Raji (cell line): Measurements from ENCODE around the gene PCDH15.

Source experiments
- POLR2A ChIP-seq: IDR thresholded peaks from 2 replicates; pipeline ENCODE4 v1.6.1; 2011; ENCODE audit warnings: low read depth, low read length, control low read depth; ENCODE audit not compliant: insufficient read depth

The PCDH15 gene

DNA sequence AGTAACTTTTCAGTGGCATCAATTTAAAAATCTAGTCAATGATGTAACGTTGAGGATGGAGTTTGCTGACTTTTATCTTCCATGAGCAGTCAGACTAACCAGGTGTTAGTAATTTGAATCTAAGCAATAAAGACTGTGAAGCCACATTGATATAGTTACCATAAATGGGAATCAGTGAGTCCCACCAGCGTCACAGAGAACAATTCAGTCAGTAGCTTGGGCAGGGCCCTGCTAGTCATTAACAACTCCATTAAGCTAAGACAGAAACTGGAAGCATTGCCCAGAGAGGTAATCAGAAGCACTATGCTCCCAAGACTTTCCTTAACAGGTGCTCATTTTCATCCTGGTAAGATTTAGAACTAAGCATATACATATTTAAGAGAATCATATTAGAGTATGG lies 315.1 kb downstream of the PCDH15 start:
- no peak for TF ChIP-seq POLR2A

DNA sequence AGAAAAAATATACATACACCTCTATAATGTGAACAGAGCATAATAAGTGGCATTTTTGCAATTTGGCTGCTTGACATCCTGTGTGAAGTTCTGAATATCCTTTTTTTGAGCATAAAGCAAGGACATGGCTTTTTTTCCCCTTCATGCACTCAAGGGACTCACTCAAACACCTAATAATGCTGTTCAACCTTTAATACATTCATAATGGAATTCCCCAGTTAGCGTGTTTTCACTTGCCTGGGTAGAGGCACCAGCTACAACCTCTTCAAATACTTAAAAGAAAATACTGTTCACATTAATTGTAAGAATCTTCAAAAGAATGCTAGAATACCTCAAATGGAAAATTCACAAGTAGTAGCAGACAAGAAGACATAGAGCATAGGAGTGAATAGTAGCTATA lies 316.8 kb downstream of the PCDH15 start:
- TF ChIP-seq POLR2A, result no peak

DNA sequence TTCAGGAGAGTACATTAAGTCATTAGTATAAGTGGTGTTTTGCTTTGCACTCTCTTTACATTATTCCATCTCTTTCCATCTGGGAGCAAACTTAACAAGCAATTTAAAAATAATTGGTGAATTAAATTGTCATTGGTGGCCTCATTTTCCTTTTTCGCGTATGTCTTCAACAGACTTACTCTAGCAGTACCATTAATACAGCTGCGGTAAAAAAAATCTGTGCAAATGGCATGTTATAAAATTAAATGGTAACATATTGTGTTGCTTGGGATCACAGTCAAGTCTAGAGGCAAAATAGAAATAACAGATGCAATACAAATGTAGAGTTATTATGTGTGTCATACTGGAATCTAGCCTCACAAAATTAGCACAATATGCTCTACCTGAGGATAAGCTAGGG lies 322.4 kb downstream of the PCDH15 start:
- TF ChIP-seq POLR2A, result no peak

DNA sequence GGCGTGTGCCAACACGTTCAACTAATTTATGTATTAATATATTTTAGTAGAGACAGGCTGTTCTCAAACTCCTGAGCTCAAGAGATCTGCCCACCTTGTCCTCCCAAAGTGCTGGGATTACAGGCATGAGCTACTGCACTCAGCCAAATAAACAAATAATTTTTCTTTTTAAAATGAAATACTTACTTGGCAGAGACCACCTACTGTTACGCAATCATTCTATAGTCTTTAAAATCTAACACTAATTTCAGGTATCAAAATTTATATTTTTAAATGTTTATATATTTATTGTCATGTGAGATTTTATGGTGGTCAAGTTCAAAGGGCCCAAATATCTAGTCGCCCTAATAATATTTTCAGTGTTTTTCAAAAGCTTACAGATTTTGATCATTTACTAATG lies 323.3 kb downstream of the PCDH15 start:
- TF ChIP-seq POLR2A, result no peak

DNA sequence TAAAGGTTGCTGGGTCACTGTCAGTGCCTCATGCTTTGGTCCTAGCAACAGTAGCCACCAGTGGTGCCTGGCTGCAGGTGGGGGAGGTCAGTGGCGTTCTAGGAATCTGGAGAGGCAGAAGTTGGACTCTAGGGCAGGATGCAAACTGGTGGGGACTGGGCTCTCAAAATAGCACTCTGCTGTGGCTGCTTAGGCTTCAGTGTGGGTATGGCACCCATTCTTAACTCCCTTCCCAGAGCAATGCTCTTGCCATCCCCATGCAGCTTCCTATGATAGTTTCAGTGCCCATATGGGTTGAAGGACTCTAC lies 330.8 kb downstream of the PCDH15 start:
- no peak for TF ChIP-seq POLR2A

DNA sequence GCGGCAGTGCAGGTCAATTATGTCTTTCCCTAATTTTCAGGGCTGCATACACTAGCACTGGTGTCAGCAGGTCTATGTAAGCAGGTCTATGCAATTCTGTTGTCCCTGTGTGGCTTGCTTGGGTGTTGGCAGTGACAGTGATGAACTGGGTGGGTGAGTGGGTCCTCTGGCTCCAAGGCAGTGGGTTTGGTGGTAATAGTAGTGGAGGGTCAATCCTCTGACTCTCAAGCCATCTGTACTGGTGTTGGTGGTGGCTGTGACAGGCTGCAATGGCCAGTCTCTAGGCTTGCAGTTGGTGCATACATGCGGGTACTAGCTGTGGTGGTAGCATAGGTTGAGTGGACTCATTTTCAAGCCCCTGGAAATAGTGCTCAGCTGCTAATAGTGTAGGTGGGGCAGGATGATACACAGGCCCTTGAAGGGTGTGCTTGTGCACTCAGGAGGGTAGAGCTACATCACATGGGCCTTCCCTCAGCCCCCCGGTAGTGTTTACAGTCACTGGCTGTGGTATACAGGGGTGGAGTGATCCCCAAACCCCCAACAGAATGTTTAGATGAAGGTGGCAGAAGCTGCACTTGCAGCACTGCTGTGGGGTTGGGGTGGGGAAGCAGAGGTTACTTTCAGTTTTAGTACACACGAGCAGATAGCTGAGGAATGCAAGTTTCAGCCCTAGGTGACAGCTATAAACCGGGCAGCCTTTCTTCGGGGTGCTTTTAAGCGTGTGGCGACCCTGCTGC lies 331.3 kb downstream of the PCDH15 start:
- no peak for TF ChIP-seq POLR2A

DNA sequence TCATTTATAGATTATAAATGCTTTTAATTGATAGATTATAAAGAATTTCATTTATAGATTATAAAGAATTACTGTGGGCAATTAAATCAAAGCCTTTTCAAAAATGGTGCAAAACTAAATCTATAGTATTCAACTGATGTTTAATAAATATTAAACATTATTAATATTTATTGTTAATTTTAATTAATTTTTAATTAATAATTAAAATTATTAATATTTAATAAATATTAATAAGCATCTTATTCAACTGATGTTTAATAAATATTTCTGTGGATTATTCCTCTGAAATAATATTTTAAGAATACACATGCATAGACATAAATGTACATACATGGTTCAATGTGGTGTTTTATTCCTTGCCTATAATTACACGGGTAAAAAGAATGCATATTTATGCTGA lies 346.8 kb downstream of the PCDH15 start:
- no peak for TF ChIP-seq POLR2A

DNA sequence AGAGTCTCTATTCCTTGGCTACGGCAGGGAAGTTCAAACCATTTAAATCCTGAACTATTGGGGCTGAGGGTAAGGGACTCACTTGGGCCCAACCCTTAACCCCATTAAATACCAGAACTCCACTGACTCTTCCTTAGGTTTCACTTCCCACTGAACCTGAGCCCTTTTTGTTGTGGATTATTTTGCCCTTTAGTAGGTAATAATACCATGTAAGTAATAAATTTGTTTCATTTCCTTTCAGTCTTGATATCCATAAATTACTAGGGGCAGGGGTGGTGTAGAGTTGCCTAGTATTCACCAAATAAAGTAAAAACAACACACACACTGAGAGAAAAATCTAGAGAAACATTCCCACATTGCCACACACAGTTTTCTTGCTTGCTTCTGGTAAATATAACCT lies 352.0 kb downstream of the PCDH15 start:
- TF ChIP-seq POLR2A, result no peak

DNA sequence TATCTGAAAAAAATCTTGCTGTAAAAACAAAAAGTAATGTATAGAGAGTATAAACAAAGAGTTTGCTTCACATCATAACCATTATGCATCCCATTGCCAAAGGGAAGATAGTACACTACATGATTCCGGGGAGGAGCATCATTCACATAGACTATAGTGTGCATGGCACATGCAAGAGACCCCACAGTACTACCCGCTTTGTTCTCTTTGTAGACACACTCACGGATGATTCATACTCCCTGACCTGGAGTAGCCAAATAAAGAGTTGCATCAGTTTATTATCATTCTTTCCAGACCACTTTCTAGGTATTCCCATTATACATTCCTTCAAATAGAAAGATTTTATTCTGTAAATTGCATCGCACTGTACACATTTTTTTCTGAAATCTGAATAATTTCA lies 356.9 kb downstream of the PCDH15 start:
- TF ChIP-seq POLR2A, result no peak

DNA sequence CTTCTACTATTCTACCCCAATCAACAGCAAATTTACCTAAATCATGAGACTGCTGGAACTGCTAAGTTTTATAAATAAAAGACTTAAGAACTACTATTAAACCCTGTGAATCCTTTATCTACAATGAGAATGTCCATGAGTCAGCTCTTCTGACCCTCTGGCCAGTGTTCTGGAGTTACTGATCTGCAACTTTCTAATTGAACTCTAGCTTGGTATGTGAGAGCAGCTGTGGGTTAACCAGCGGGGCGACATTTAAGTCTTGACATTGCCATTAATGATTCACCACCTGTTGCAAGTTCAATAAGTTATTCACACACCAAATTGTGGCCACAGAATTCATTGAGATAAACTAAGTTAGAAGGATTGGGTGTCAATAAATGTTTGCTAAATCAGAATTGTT lies 359.8 kb downstream of the PCDH15 start:
- TF ChIP-seq POLR2A, result no peak

DNA sequence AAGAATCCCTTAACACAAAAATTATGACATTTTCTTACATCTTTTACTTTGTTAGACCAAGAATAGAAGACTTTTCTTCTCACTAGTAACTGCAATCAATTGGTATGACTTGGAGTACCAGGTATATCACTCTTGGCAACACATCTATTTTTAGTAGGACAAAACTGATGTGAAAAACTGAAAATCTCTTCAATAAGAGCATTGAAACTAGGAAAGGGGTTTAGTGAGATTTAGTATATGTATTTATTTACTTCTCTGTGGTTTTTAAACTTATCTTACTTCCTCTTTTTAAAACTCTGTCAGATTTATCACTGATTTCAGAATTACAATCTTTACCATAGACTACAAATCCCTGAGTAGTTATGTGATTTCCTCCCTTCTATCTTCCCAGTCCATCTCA lies 366.2 kb downstream of the PCDH15 start:
- TF ChIP-seq POLR2A, result no peak

DNA sequence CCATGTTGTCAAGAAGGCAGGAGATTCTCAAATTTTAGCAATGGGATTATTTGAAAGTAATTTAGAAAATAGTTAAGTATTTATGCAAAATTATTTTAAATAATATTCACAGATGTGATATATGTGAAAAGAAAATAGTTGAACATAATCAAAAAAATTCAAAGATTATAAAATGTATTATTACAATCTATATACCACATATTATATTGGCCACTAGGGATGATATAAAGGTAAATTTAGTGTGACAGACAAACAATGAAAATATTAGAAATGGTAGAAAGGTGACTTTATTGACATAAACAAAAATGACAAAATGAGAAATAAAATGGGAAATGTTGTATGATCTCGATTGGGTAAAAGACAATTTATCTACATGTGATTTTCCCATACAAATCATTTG lies 385.5 kb downstream of the PCDH15 start:
- no peak for TF ChIP-seq POLR2A

DNA sequence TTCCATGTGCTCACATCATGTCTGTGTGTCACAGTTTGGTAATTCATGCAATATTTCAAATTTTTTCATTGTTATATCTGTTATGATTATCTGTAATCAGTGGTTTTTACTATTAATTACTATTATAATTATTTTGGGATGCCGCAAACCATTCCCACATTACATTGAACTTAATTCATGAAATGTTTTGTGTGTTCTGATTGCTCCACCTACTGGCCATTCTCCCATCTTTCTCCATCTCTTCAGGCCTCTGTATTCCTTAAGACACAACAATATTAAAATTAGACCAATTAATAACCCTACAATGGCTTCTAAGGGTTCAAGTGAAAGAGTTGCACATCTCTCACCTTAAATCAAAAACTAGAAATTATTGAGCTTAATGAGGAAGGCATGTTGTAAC lies 398.5 kb downstream of the PCDH15 start:
- TF ChIP-seq POLR2A, result no peak

DNA sequence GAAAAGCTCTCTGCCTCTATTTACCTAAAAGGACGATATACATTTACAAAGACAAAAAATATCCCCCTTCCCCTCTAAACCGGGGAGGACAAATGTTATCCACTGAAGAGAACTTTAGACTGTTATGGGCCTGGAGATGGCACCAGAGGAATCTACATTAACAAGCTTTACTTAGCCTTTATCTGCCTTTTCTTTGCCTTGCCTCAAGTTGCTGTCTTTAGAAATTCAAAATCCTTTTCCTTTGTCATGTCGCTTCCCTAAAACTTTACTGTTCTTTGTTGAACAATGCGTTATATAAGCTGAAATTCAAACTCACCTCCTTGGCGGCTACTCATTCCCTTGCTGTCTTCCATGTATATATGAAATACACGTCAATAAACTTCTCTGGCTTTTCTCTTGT lies 405.0 kb downstream of the PCDH15 start:
- no peak for TF ChIP-seq POLR2A

DNA sequence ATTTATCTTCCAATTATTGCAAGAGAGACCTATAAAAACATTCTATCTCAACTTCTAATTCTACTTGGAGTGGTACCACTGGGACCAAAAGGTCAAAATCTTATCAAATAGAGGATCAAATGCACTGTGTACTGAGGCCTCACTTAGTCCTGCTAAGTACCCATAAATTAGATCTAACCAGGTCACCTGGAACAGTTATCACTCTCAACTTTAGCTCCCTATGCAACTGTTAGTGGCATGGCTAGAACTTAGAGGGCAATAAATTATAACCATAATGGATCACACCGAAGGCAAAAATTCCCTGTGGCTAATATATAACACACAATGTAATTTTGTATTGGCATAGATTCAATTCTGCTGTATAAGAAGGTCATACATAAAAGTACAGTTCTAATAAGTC lies 428.9 kb downstream of the PCDH15 start:
- TF ChIP-seq POLR2A, result no peak

DNA sequence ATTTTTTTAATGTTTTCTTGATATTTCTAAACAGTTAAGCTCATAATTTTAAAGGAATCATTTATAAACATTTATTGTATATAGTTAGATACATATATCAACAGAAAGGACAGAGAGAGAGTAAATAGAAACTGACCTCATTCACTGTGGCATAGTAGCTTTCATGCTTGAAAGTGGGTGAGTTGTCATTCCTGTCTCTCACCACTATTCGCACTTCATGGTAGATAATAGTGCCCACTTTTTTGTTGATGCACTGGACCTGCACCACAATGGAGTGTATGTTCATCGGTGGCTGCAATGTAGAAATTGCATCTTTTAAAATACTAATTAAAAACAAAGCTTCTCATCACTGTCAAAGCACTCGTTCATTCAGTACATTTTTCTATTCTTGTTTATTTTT lies 432.0 kb downstream of the PCDH15 start:
- no peak for TF ChIP-seq POLR2A

DNA sequence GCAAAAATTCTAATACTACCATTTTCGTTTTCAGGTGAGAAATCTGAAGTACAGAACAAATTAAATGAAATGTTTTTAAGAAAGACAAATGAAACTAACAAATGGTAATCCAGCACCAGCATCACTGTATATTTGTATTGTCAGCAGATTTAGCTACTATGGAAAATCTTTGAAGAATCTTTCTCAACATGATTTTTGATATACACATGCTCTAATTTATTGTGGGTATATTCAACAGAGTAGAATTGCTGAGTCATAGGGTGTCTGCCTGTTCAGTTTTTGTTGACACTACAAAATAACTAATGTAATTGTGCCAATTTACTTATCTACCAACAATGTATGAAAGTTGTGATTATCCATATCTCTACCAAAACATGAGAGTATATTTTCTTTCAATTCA lies 437.6 kb downstream of the PCDH15 start:
- no peak for TF ChIP-seq POLR2A

DNA sequence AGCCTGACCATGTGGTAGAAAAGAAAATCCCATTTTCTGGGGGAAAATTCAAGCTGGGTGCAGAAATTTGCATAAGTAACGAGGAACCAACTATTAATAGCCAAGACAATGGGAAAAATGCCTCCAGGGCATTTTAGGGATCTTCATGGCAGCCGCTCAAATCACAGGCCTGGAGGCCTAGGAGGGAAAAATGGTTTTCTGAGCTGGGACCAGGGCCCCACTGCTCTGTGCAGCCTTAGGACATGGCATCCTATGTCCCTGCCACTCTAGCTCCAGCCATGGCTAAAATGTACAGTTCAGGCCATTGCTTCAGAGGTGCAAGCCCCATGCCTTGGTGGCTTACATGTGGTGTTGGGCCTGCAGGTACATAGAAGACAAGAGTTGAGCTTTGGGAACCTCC lies 459.0 kb downstream of the PCDH15 start:
- TF ChIP-seq POLR2A, result no peak

DNA sequence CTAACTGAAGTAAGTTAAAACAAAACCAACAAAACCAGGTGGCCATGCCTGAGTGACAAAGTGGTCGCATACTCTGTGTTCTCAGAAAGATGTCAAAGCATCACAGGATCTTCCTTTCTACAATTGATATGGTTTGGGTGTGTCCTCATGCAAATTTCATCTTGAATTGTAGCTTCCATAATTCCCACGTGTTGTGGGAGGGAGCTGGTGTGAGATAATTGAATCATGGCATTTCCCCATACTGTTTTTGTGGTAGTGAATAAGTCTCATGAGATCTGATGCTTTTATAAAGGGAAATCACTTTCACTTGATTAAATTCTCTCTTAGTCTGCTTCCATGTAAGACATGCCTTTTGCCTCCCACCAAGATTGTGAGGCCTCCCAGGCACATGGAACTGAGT lies 465.7 kb downstream of the PCDH15 start:
- TF ChIP-seq POLR2A, result no peak

DNA sequence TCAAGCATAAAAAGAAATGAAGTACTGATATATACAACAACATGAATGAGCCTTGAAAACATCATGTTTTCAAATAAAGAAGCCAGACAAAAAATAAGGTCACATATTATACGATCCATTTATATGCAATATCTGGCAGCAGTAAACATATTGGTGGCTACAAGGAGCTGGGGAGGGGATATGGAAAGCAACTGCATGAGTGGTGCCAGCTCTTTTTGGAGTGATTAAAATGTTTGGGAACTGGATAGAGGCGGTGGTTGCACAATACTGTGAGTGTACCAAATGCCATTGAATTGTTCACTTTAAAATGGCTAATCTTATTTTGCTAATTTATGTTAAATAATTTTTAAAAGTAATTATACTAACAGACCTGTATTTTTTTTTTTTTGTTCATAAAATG lies 481.7 kb downstream of the PCDH15 start:
- no peak for TF ChIP-seq POLR2A
